K562 treated with DMSO at 1 percent for 12 hours (cell line): Measurements from ENCODE around the gene SASH3. TPM values are rescaled to one million over a fixed set of nuclear protein-coding genes. Genes with fewer than 3 reads are reported as not detected.

Experiments
- total RNA-seq: library from RNA; unstranded; fragments of 300-600 nt; gene quantifications from 2 replicates; pipeline ENCODE4 v1.2.3, GENCODE V29; 2022; ENCODE audit not compliant: insufficient read depth

SASH3 gene
- 0.38 and 0.81 TPM in 2 replicates for total RNA-seq

DNA sequence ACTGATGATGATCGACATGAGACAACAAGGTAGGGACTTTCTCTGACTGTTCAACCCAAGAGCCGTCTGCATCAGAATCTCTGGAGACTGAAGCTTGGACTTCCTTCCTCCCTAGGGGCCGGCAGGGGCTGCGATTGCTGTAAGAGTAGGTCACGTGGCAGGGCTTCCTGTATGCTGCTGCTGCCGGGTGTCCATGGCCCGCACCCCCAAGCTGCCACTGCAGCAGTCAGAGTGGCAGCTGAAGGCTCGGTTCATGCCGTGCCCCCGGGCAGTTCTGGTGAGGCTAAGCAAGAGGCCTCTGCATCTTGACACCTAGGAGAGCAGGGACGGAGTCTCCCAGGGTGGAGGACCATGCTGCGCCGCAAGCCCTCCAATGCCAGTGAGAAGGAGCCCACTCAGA is at the start of gene SASH3:
SASH3 (plus strand) TSS at position 203 of the 400 bp plus-strand sequence; CDS start at position 352, 149 bp downstream.

DNA sequence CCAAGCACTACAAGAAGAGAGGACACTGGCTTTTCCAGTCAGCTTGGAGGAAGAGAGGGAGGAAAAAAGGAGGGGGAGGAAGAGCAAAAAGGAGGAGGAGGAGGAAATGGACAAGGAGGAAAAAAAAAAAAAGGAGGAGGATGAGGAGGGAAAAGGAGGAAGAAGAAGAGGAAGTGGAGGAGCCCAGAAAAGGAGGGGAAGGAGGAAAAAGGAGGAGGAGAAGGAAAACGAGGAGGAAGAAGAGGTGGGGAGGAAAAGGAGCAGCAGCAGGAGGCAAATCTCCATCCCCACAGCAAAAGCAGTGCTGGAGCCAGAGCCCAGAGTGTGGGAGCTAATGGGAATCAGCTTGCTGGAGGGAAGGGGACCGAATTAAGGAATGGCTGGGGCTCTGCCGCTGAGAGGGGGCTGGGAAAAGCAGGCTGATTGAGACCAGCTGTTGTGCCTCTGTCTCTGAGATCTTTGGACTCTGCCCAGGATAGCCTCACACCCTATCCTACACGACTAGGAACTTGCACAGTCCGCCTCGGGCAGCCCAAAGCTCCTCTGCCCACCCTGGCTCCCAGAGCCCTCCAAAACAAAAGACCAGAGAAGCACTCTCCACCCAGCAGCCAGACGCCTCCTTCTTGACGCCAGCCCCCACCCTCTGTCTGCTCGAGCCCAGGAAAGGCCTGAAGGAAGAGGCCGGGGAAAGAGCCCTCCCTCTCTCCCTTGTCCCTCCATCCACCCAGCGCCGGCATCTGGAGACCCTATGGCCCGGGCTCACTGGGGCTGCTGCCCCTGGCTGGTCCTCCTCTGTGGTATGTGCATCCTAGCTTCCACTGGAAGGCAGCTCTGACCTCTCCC is 41.1 kb upstream of the SASH3 start, which contains the start of gene XPNPEP2:
XPNPEP2 (plus strand) TSS at position 514 of the 843 bp plus-strand sequence; CDS start at position 749, 235 bp downstream.

DNA sequence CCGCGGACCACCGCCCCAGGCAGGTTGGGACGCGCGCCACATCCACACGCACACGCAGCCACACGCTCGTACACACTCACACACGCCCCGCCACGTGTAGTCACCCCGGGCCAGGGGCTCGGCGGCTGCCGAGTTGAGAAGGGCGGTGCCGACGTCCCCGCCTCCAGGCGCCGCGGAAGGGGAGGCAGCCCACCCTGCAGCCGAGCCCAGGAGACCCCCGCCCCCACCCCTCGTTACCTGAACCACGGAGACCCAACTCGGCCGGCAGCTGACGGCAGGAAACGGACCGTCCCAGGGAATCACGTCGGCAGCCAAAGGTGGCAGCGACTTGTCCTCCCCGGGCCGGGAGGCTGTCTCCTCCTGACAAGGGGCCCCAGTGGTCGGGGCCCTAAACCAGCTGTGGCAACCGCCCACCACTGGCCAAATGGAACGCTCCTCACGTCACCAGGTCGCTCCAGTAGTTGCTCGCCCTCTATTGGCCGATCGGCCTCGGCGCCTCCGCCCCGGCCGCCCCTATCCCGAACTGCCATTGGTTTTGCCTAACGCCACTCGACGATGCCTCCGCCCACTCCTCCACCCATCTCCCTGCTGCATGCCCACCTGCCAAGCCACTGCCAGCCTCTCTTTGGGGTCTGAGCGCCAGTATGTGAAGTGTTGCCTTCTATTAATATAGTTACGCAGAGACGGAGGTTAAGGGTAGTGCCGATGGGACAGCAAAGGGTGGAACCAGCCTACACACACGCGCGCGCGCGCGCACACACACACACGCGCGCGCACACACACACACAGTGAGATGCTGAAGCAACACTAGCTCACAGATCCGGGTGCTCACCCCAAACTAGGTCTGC is 63.9 kb downstream of the SASH3 start, which contains the start of gene ZDHHC9:
ZDHHC9 (minus strand) TSS at position 428 of the 848 bp plus-strand sequence. CDS start 1,941 bp downstream, outside the sequence.

Other genes starting within 250 kb of the SASH3 start
- gene OCRL, start 239.7 kb upstream of the SASH3 start, total RNA-seq, result 3.0 and 11.9 TPM in 2 replicates
- not detected in 2 replicates for gene APLN, start 125.0 kb upstream of the SASH3 start, total RNA-seq
- not detected in 2 replicates for gene XPNPEP2, start 41.0 kb upstream of the SASH3 start, total RNA-seq
- gene ZDHHC9, start 63.9 kb downstream of the SASH3 start, total RNA-seq, result 7.0 and 15.9 TPM in 2 replicates
- 14.1 and 16.8 TPM in 2 replicates for gene UTP14A, start 126.2 kb downstream of the SASH3 start, total RNA-seq
- 5.0 and 22.5 TPM in 2 replicates for gene BCORL1, start 202.7 kb downstream of the SASH3 start, total RNA-seq